Activated CD8-positive, alpha-beta memory T cell treated with anti-CD3 and anti-CD28 coated beads for 1 hour (primary cell): ENCODE results near the gene KPTN.
"Not testable (repeated sequence)": the region's sequence is repeated elsewhere in the genome, so short reads cannot be mapped to it uniquely, and the experiment has no call there.

Source experiments
- DNase-seq, 2 donors: peaks; one replicate each; pipeline ENCODE4 v3.0.0-alpha.2; 2020; ENCODE audit warnings: low read depth in 1 of 2; ENCODE audit errors: extremely low read depth in 1 of 2

The KPTN gene

DNA sequence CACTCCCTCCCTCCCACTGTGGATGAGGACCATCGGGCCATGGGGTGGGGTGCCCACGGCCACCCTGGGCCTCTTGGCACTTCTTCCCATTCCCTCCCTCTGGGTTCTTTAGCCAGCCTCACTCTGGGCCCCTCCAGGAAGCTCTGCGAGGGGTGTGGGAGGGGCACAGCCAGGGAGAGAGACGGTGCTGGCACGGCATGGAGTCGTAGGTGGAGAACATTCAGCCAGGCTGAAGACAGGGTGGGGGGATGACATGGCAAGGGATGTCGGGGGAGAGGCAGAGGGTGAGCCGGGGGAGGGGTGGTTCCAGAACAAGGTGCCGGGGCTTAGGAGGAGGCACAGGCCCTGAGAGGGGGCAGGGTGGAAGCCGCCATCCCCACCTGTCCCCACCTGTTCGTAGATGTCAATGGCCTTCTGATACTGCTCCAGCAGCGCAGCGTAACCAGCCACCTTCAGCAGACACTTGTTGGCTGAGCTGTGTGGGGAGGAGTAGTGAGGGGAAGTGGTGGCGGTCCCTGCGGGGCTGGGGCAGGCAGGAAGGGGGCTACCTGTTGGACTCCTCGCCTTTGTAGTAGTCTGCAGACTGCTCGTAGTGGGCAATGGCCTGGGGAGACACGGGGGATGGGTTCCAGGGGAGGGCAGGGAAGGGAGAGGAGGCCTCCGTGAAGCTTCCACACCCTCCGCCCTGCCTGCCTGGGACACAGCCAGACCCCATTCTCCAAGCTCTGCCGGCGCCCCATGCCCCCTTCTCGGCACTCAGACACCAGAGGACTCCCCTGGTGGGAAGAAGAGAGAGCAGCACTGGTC lies 8.8 kb upstream of the KPTN start:
- DNase-seq, result no peak

GRCh38 chr19:47492137-47492533 lies 8.1 kb upstream of the KPTN start:
- no peak for DNase-seq

DNA sequence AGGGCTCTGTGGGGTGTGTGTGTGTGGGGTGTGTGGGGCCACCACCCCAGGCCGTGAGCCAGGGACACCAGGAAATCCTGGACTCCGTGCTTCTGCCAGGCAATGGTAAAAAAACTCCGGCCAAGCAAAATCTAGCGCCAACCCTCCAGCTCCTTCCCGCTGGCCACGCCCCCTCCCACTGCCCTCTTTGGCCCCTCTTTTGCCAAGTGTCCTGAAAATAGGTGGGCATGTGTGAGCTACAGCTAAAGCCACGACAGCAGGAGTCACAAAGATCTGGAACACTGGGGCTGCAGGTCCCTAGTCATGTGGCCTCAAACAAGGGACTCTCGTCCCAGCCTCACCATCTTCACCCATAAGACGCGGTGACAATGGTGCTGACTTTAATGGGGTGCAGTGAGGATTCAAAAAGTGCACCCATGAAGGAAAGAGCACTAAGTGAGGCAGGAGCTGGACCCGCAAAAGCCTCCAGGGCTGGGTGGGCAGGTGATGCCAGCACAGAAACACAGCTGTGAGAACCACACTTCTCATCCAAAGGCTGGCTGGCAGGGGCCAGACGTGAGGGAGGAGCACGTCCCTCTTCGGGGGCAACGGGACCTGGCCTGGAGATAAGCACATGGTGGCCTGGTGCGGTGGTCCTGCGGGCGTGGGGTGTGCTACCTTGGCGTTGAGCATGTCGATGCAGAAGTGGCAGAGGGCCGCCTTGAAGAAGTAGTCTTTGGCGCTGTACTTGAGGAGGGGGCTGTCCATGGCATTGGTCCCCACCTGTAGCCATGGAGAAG lies 7.5 kb upstream of the KPTN start:
- DNase-seq, result no peak

DNA sequence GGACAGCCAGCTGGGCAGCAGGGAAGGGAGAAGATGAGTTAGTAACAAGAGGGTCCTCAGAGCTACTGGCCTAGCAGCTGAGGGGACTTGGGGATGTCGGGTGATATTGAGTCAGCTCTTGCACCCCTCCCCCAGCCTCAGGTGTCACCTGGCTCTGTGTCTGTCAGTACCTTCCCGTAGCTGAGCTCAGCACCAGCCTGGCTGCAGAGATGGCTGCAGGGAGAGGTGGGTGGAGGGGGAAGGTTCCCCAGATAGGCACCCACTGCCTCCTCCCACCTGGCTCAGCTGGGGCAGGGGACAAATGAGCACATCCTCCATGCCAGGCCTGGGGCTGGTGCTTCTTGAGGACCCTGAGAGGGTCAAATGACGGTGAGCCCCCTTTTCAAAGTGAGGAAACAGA lies 6.8 kb upstream of the KPTN start:
- no peak for DNase-seq

GRCh38 chr19:47490031-47490430 lies 6.0 kb upstream of the KPTN start:
- DNase-seq, result no peak

DNA sequence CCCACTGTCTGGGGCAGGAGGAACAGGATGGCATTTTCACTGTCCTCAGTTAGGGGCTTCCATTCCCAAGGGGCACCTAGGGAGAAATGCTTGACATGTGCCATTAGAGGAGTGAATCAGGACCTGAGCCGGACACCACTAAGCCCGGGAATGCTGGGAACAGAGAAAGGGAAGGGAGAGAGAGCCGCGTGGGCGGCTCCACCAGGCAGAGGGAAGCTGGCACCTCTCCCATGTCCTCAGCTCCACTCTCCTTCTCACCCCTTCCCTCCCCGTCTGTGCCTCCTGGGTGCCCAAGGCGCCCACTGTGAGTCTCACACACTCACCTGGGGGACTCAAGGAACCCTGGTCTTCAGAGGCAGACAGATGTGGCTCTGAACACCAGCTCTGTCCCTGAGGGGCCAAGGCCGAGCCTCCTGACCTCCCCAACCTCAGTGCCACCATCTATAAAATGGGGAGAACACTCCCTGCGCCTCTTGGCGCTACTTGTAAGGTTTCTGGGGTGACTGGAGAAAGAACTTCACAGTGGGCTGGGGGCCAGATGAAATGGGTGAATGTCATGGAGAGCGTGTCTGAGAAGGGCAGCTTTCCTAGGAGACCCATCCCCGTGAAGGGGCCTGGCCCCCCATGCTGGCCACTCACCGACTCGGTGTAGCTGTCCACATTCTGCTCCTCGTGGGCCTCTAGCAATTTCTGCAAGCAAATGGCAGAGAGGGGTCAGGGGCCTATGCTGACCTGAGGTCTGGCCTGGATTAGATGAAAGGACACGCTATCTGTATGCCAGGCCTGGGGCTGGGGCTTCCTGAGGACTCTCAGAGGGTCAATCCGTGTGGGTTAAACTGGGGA lies 5.3 kb upstream of the KPTN start:
- DNase-seq, result no peak

DNA sequence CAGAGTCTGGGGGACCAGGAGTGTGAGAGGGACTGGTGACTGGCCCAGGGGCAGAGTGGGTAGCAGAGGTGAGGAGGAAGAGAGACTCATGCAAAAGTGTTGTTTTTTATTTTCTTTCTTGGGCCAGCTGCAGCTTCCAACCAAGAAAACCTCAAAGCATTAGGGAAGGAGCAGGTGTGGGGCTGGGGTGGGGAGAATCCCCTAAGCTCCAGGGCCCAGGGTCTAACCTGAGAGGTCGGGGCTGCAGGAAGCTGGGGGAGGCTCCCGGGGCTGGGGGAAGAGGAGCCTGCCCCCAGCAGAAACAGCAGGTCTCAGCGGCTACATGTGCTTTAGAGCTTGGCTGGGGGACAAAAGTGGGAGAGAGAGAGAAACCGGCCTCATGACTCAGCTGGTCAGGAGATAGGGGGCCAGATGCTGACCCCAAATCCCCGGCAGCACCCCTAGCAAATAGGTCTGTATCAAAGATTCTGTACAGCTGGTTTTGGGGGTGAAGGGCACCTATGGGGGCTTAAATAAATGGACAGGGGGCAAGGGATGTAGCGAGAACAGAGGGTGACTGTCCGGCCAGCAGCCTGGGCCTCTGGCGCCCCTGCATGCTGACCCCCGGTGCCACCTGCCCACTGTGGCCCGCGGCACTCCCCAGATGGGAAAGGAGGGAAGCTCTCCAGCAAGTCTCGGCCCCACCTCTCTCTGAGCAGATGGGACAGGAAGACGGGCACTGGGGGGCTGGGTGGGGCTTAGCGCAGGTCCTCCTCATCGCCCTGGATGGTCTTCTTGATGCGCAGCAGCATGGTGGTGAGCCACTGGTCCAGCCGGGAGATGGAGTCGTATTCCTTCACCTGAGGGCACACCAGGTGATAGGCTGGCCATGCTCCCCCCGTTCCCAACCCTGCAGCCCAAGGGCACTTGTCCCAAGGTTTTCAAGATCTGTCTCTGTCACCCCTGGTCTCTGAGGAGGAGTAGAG lies 3.8 kb upstream of the KPTN start:
- DNase-seq, result no peak

DNA sequence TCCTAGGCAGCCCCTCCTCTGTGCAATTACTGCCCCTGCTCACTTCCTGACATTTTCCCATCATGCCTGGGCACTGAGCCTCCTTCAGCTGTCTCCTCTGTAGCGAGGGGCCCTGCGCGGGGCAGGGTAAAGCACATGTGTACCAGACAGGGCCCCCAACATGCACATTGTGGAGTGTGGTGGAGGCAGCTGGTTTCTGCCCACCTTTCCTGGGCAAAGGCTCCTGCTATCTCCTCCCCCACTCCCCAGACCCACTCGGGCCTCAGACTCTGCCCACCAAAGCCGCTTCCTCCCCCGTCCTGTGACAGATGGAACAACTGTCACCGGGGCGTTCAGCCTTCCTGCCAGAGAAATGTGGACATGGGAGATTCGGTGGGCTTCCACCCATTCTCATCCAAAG lies 2.9 kb upstream of the KPTN start:
- DNase-seq, result no peak

DNA sequence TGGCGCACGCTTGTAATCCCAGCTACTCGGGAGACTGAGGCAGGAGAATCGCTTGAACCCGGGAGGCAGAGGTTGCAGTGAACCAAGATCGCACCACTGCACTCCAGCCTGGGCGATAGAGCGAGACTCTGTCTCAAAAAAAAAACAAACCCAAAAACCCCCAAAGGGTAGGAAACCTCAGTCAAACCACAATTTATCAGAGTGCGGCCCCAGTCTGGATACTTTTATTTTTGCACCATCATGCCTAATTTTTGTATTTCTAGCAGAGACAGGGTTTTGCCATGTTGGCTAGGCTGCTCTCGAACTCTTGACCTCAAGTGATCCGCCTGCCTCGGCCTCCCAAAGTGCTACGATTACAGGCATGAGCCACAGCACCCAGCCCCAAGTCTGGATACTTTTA lies 2.2 kb upstream of the KPTN start:
- DNase-seq, result not testable (repeated sequence)

- DNase-seq, result no peak
Observed at GRCh38 chr19:47485210-47485609, 1.2 kb upstream of the KPTN start.

DNA sequence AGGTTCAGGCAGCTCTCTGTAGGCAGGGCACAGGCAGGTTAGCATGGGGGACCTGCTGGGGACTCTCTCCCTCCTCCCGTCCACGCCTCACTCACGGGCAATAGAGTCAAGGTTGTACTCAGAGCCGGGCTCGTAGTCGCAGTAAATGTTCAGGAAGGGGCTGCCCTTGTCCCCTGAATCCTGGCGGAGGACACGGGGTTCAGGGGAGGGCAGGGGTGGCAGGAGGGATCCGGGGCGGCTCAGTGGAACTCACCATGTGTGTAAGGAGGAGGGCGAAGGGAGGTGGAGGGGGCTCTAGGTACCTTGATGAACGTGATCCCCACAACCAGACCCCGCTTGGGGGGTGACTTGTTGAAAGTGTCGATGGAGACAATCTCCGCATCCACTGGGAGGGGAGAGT lies 819 bp downstream of the KPTN start:
- DNase-seq, result no peak

DNA sequence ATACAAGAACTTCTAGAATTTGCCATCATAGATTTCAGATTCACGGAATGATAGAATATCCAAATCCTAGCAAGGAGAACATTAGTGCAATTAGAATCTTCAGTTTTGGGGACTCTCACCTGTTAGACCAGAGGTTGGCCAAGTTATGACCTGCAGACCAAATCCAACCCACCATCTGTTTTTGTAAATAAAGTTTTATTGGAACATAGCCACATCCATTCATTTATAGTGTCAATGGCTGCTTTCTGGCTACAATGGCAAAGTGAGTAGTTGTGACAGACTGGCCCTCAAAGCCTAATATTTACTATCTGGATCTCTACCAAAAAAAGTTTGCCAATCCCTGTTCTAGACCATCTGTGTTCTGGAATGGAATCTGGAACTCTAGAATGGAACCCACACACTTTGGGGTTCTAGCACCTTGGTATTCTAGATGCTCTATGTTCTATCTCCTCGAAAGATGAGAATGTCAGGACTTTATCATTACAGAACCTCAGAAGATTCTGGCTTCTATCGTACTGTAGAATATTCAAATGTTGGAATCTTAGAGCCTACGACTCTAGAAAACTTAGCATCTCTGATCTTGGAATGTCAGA lies 2.5 kb downstream of the KPTN start:
- DNase-seq, result no peak

DNA sequence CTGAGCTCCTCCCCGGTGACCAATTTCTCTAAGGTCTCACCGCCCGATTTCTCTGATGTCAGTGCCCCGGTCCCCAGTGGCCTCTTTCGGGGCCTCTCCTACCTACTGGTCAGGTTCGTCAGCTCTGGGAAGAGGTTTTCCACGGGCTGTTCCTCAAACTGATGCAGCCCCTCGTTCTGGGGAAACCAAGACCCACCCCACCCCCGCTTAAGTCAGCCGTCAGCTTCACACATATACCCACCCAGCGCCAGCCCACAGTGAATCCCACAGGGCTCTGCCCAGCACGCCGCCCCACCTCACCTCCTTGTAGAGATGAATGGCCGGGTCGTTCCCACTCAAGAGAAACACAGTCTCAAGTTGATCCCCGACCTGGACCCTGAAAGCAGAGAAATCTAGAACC lies 3.4 kb downstream of the KPTN start:
- no peak for DNase-seq

- no peak for DNase-seq
Observed at GRCh38 chr19:47479701-47480503, 4.1 kb downstream of the KPTN start.

- DNase-seq, result no peak
Observed at GRCh38 chr19:47476438-47476972, 7.5 kb downstream of the KPTN start.

- DNase-seq, result no peak
Observed at GRCh38 chr19:47475465-47475864, 8.6 kb downstream of the KPTN start.

- DNase-seq, result no peak
Observed at GRCh38 chr19:47473336-47473735, 10.7 kb downstream of the KPTN start.

GRCh38 chr19:47471733-47472457 lies 12.1 kb downstream of the KPTN start, which contains the start of gene SLC8A2:
TSS of gene SLC8A2 (minus strand) at chr19:47471893. CDS start at chr19:47466403, 5,490 bp downstream.
- DNase-seq, result peak in 1 of 2 donors; percentile 40
